H9 (cell line): ENCODE data around the gene CTDSPL. TPM values are rescaled to one million over a fixed set of nuclear protein-coding genes. Genes with fewer than 3 reads are reported as not detected.

Experiments
- DNase-seq: peaks from one replicate; pipeline ENCODE4 v3.0.0-alpha.2; 2017
- H2AFZ ChIP-seq: one replicate; pipeline ENCODE4 v1.6.1; 2013; ENCODE audit warnings: mild to moderate bottlenecking, low read length, control low read depth, moderate library complexity
- H2AK5ac ChIP-seq: 2 replicates; pipeline ENCODE4 v1.6.1; 2013; ENCODE audit warnings: low read length, control low read depth, mixed read lengths; ENCODE audit not compliant: insufficient read length
- H2BK120ac ChIP-seq: one replicate; pipeline ENCODE4 v1.6.1; 2013; ENCODE audit warnings: low read depth, mild to moderate bottlenecking, low read length, control low read depth, inconsistent platforms; ENCODE audit not compliant: poor library complexity, severe bottlenecking
- H2BK12ac ChIP-seq: 2 replicates; pipeline ENCODE4 v1.6.1; 2013; ENCODE audit warnings: low read length, control low read depth, mixed read lengths, low read depth; ENCODE audit not compliant: insufficient read length
- H2BK15ac ChIP-seq: 2 replicates; pipeline ENCODE4 v1.6.1; 2013; ENCODE audit warnings: low read depth, low read length, control low read depth
- H2BK20ac ChIP-seq: one replicate; pipeline ENCODE4 v1.6.1; 2013; ENCODE audit warnings: low read depth, mild to moderate bottlenecking, low read length, control low read depth, inconsistent platforms; ENCODE audit not compliant: poor library complexity, severe bottlenecking
- H2BK5ac ChIP-seq: 2 replicates; pipeline ENCODE4 v1.6.1; 2013; ENCODE audit warnings: low read length, control low read depth, mixed read lengths; ENCODE audit not compliant: insufficient read length
- H3K14ac ChIP-seq: 2 replicates; pipeline ENCODE4 v1.6.1; 2013; ENCODE audit warnings: low read length, control low read depth; ENCODE audit not compliant: insufficient read depth
- H3K18ac ChIP-seq: 2 replicates; pipeline ENCODE4 v1.6.1; 2013; ENCODE audit warnings: low read depth, mild to moderate bottlenecking, mixed read lengths, low read length, control low read depth; ENCODE audit not compliant: insufficient read length
- H3K23ac ChIP-seq: 2 replicates; pipeline ENCODE4 v1.6.1; 2013; ENCODE audit warnings: low read length, control low read depth, mixed read lengths, low read depth; ENCODE audit not compliant: insufficient read length
- H3K23me2 ChIP-seq: 2 replicates; pipeline ENCODE4 v1.6.1; 2013; ENCODE audit warnings: low read depth, mild to moderate bottlenecking, mixed read lengths, low read length, control low read depth; ENCODE audit not compliant: insufficient read length, poor library complexity, severe bottlenecking
- H3K27ac ChIP-seq: 2 replicates; pipeline ENCODE4 v1.5.1; 2013; ENCODE audit warnings: low read length, control low read depth, mixed read lengths, low read depth; ENCODE audit not compliant: insufficient read length
- H3K27me3 ChIP-seq: 2 replicates; pipeline ENCODE4 v1.6.1; 2013; ENCODE audit warnings: low read length, control low read depth, inconsistent platforms; ENCODE audit not compliant: insufficient read depth
- H3K4ac ChIP-seq: 2 replicates; pipeline ENCODE4 v1.6.1; 2013; ENCODE audit warnings: low read depth, mild to moderate bottlenecking, control low read depth, inconsistent platforms, low read length, moderate library complexity
- H3K4me1 ChIP-seq: 2 replicates; pipeline ENCODE4 v1.6.1; 2013; ENCODE audit warnings: low read length, control low read depth, inconsistent platforms; ENCODE audit not compliant: insufficient read depth
- H3K4me2 ChIP-seq: 2 replicates; pipeline ENCODE4 v1.6.1; 2013; ENCODE audit warnings: low read length, control low read depth, mixed read lengths; ENCODE audit not compliant: insufficient read length, insufficient read depth
- H3K56ac ChIP-seq: 2 replicates; pipeline ENCODE4 v1.6.1; 2013; ENCODE audit warnings: low read depth, mild to moderate bottlenecking, mixed read lengths, low read length, control low read depth; ENCODE audit not compliant: insufficient read length
- H3K79me1 ChIP-seq: 2 replicates; pipeline ENCODE4 v1.6.1; 2013; ENCODE audit warnings: low read depth, mild to moderate bottlenecking, moderate library complexity, low read length, control low read depth, inconsistent platforms; ENCODE audit not compliant: insufficient read depth, poor library complexity, severe bottlenecking
- H3K79me2 ChIP-seq: 2 replicates; pipeline ENCODE4 v1.6.1; 2013; ENCODE audit warnings: low read length, control low read depth, inconsistent platforms; ENCODE audit not compliant: insufficient read depth
- H3K9ac ChIP-seq: 2 replicates; pipeline ENCODE4 v1.6.1; 2013; ENCODE audit warnings: low read length, control low read depth, mixed read lengths; ENCODE audit not compliant: insufficient read length; ENCODE audit errors: extremely low read depth
- H3K9me3 ChIP-seq: one replicate; pipeline ENCODE4 v1.6.1; 2013; ENCODE audit warnings: low read depth, low read length, inconsistent platforms; ENCODE audit not compliant: control insufficient read depth
- H3T11ph ChIP-seq: one replicate; pipeline ENCODE4 v1.6.1; 2013; ENCODE audit warnings: mild to moderate bottlenecking, low read length, control low read depth, inconsistent platforms
- H4K20me1 ChIP-seq: one replicate; pipeline ENCODE4 v1.6.1; 2013; ENCODE audit not compliant: control insufficient read depth, insufficient read length, insufficient read depth
- H4K5ac ChIP-seq: 2 replicates; pipeline ENCODE4 v1.6.1; 2013; ENCODE audit warnings: low read depth, mild to moderate bottlenecking, mixed read lengths, low read length, control low read depth; ENCODE audit not compliant: insufficient read length
- H4K8ac ChIP-seq: replicated peaks from 2 replicates; pipeline ENCODE4 v1.6.1; 2013; ENCODE audit warnings: low read length, control low read depth, mixed read lengths, low read depth; ENCODE audit not compliant: insufficient read length
- H4K91ac ChIP-seq: 2 replicates; pipeline ENCODE4 v1.6.1; 2013; ENCODE audit warnings: low read depth, mild to moderate bottlenecking, moderate library complexity, mixed read lengths, low read length, control low read depth; ENCODE audit not compliant: insufficient read length
- H3K27ac Mint-ChIP-seq, 3 experiments: 2 replicates in 2 of 3; 3 replicates in 1 of 3; pipeline ENCODE4 v1.8.0; 2020 to 2021; ENCODE audit warnings: mixed read lengths in 3 of 3, mild to moderate bottlenecking in 1 of 3, moderate library complexity in 1 of 3
- H3K27me3 Mint-ChIP-seq: 2 replicates; pipeline ENCODE4 v1.8.0; 2021; ENCODE audit warnings: low read depth, mild to moderate bottlenecking, moderate library complexity, mixed read lengths
- H3K36me3 Mint-ChIP-seq, 3 experiments: 2 replicates in 2 of 3; 3 replicates in 1 of 3; pipeline ENCODE4 v1.8.0; 2020 to 2021; ENCODE audit warnings: low read depth in 3 of 3, mixed read lengths in 3 of 3; ENCODE audit not compliant: insufficient read depth in 1 of 3
- H3K4me1 Mint-ChIP-seq, 2 experiments: 2 replicates each; pipeline ENCODE4 v1.8.0; 2020; ENCODE audit warnings: mixed read lengths in 2 of 2
- H3K4me3 Mint-ChIP-seq, 2 experiments: 2 replicates in 1 of 2; 3 replicates in 1 of 2; pipeline ENCODE4 v1.8.0; 2020 to 2021; ENCODE audit warnings: mild to moderate bottlenecking in 2 of 2, mixed read lengths in 2 of 2, moderate library complexity in 1 of 2
- H3K9me3 Mint-ChIP-seq, 2 experiments: 2 replicates in 1 of 2; 3 replicates in 1 of 2; pipeline ENCODE4 v1.8.0; 2020; ENCODE audit warnings: mild to moderate bottlenecking in 2 of 2, mixed read lengths in 2 of 2, moderate library complexity in 1 of 2
- WGBS: extraction: QIAGEN DNeasy Blood & Tissue Kit; methylation state at CpG from one replicate; pipeline ENCODE4 v1.1.7; 2013; ENCODE audit warnings: missing lambda C conversion rate, low lambda C conversion rate, mixed read lengths; ENCODE audit not compliant: insufficient read length; ENCODE audit errors: extremely low coverage; 5-methylcytosine and 5-hydroxymethylcytosine counted together
- total RNA-seq: library from RNA; stranded (reverse); gene quantifications from 2 replicates; pipeline ENCODE4 v1.2.1, GENCODE V29; 2021
- TF ChIP-seq, protein P1 (sequence below): fragments of 200-600 bp; sonication (generic); conservative IDR thresholded peaks from 3 replicates; pipeline ENCODE4 v1.8.0; 2021; ENCODE audit warnings: antibody characterized with exemption, mild to moderate bottlenecking

The CTDSPL gene
- total RNA-seq, 1 experiment from 2014 or later: 20.8 TPM

DNA sequence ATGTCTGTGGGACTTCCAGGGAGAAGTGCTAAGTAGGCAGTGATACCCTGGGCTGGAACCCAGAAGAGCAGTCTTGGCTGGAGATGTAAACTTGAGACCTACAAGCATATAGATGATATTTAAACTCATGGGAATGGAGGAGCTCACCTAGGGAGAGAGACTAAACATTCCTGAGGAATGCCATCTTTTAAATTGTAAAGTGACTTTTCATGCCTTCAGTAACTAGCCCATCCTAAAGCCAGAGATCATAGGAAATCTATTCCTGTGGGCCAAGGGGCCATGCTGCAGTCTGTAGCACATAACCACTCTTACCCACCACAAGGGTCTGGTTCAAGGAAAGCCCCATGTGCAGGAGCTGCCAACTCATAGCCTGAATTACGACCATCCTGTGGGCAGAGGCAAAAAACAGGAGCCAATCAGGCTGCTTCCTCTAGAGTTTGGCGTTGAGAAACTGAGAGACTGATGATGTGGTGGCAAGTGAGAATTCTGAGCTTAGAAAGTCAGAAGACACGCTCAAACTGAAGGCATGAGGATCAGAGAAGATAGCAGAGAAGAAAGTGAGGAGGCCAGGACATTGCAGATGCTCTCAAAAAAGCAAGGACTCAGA is 37.5 kb downstream of the CTDSPL start:
- Histone ChIP-seq H2BK5ac (no peak overlapping the region), H4K5ac (no peak overlapping the region), H3K27ac (no peak overlapping the region), H3K18ac (no peak overlapping the region), H2AK5ac (no peak overlapping the region), H3T11ph (no peak overlapping the region), H3K9me3 (no peaks in the 10 kb centered on the region), H3K4me2 (no peak overlapping the region), H4K20me1 (no peaks in the 10 kb centered on the region), H3K9ac (no peak overlapping the region), H2AFZ (no peak overlapping the region), H2BK120ac (no peak overlapping the region), H4K91ac (no peak overlapping the region), H3K79me2 (no peaks in the 10 kb centered on the region), H3K4ac (no peak overlapping the region), H3K4me1 (peaks cover 4% of the 10 kb centered on the region; the same call in 1 of the 2 replicates), H3K27me3 (no peaks in the 10 kb centered on the region), H3K79me1 (no peaks in the 10 kb centered on the region), H3K23me2 (no peaks in the 10 kb centered on the region), H2BK20ac (no peak overlapping the region), H4K8ac (no peak overlapping the region), H2BK12ac (no peak overlapping the region), H3K56ac (no peak overlapping the region), H3K23ac (no peak overlapping the region), H3K14ac (no peak overlapping the region), H2BK15ac (no peak overlapping the region)
- Mint-ChIP-seq H3K27ac (no peak overlapping the region), H3K27me3 (no peaks in the 10 kb centered on the region), H3K4me3 (no peak overlapping the region), H3K4me1 (peaks cover 19 to 24% of the 10 kb centered on the region in 2 experiments), H3K9me3 (no peaks in the 10 kb centered on the region), H3K36me3 (no peaks in the 10 kb centered on the region; a peak in 1 of 7 replicates)
- TF ChIP-seq, protein P1, sequence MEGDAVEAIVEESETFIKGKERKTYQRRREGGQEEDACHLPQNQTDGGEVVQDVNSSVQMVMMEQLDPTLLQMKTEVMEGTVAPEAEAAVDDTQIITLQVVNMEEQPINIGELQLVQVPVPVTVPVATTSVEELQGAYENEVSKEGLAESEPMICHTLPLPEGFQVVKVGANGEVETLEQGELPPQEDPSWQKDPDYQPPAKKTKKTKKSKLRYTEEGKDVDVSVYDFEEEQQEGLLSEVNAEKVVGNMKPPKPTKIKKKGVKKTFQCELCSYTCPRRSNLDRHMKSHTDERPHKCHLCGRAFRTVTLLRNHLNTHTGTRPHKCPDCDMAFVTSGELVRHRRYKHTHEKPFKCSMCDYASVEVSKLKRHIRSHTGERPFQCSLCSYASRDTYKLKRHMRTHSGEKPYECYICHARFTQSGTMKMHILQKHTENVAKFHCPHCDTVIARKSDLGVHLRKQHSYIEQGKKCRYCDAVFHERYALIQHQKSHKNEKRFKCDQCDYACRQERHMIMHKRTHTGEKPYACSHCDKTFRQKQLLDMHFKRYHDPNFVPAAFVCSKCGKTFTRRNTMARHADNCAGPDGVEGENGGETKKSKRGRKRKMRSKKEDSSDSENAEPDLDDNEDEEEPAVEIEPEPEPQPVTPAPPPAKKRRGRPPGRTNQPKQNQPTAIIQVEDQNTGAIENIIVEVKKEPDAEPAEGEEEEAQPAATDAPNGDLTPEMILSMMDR: no peak
- DNase-seq: no peak
- no CpG with 5 or more reads among the region's 3 CpGs for WGBS
